Measurements from ENCODE around the gene ACAP1.
A peak's percentile ranks its signal among the peaks of the same experiment; 100 is the strongest.

DNA sequence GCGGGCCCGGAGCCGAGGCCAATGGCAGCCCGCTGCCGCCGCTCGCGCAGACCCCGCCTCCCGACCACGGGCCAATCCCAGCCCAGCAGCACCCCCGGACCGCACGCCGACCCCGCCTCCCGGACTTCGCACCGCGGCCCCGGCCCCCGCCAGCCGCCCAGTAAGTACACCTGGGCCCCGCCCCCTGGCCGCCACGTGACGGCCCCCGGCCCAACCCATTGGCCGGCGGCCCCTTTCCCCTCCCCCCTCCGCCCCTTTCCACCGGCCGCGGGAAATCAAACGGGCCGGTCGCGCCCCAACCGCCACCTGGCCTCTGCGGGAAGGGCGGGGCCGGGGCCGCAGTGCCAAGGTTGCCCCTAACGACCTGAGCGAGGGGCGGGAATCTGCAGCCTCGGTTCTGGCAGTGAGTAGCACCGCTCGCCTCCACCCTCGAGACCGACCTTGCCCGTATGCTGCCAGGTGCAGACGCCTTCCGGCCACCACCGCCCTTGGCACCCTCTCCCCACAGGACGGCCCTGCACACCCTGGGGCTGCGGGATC, 41.6 kb upstream of the ACAP1 start, which contains the start of gene YBX2:
- TF ChIP-seq, protein P1, sequence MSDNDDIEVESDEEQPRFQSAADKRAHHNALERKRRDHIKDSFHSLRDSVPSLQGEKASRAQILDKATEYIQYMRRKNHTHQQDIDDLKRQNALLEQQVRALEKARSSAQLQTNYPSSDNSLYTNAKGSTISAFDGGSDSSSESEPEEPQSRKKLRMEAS (IDR thresholded peaks at IDR 0.05), result peak; percentile 88
- TF ChIP-seq FOXM1 (IDR thresholded peaks at IDR 0.05; ENCODE audit: borderline replicate concordance, low read depth), result no peak
- TF ChIP-seq CREB1 (IDR thresholded peaks at IDR 0.05; ENCODE audit: low read depth), result no peak
- no peak for TF ChIP-seq TAF1 (IDR thresholded peaks at IDR 0.05; ENCODE audit: low read depth)
- no peak for TF ChIP-seq RAD21 (IDR thresholded peaks at IDR 0.05; ENCODE audit: low read depth)
- no peak for TF ChIP-seq YY1 (IDR thresholded peaks at IDR 0.05; ENCODE audit: low read depth)
- TF ChIP-seq NFIC (IDR thresholded peaks at IDR 0.05), result no peak
- TF ChIP-seq CEBPB (IDR thresholded peaks at IDR 0.05), result no peak
- peak; percentile 90 for TF ChIP-seq USF1 (IDR thresholded peaks at IDR 0.05)
